Measurements from ENCODE around the gene USH1G.

- TF ChIP-seq POLR2A (IDR thresholded peaks at IDR 0.05) (peak; percentile 81 to 95), CTCF (IDR thresholded peaks at IDR 0.05) (no peak), POLR2AphosphoS5 (IDR thresholded peaks at IDR 0.05) (peak; percentile 86 to 99 (median 89)), EP300 (IDR thresholded peaks at IDR 0.05) (no peak)
These were observed 49.8 kb downstream of the USH1G start for GRCh38 chr17:74873037-74873873.
